Endothelial cell of umbilical vein (primary cell): Measurements from ENCODE around the gene CDC42BPG. TPM values are rescaled to one million over a fixed set of nuclear protein-coding genes. Genes with fewer than 3 reads are reported as not detected.

Source experiments
- BruUV-seq: library from RNA; stranded (reverse); fragments of 400-500 nt; replicated peaks from 2 replicates; lab custom pipeline; 2021; lab: Mats Ljungman, UMichigan
- CTCF ChIA-PET: fragments of 300-600, 350-600 bp; sonication (Branson Sonifier 250); formaldehyde crosslinking; loops from one replicate; lab custom pipeline; 2021; ENCODE audit warnings: antibody characterized with exemption, inconsistent platforms; lab: Charles Lee
- POLR2A ChIA-PET: fragments of 300-600, 350-600 bp; sonication (Branson Sonifier 250); formaldehyde crosslinking; loops from one replicate; lab custom pipeline; 2021; ENCODE audit warnings: antibody characterized with exemption, inconsistent platforms; lab: Charles Lee
- DNase-seq: peaks from one replicate; pipeline ENCODE4 v3.0.0-alpha.2; 2011; ENCODE audit warnings: low read depth, low spot score
- FAIRE-seq: peaks from 2 replicates; lab custom pipeline; 2011; peaks lifted over from hg19 to GRCh38; lab: Jason Lieb, UNC
- H2AFZ ChIP-seq: 2 replicates; pipeline ENCODE4 v1.6.0; 2012; ENCODE audit warnings: low read depth, low read length, control low read depth, inconsistent platforms
- H3K27ac ChIP-seq: 2 replicates; pipeline ENCODE4 v1.5.1; 2011; ENCODE audit warnings: low read depth, mild to moderate bottlenecking, control low read depth, low read length, moderate library complexity; ENCODE audit not compliant: insufficient read depth
- H3K27me3 ChIP-seq, 2 experiments: 2 replicates each; pipeline versions ENCODE4 v1.6.0 to v1.6.1; 2011; ENCODE audit warnings: low read length in 2 of 2, mixed read lengths in 1 of 2; ENCODE audit not compliant: control insufficient read depth in 2 of 2, insufficient read depth in 2 of 2
- H3K36me3 ChIP-seq, 2 experiments: 2 replicates in 1 of 2; 3 replicates in 1 of 2; pipeline ENCODE4 v1.5.1; 2011; ENCODE audit warnings: low read length in 2 of 2, mild to moderate bottlenecking in 1 of 2, moderate library complexity in 1 of 2; ENCODE audit not compliant: control insufficient read depth in 2 of 2, insufficient read depth in 2 of 2; ENCODE audit errors: extremely low read depth in 1 of 2
- H3K4me1 ChIP-seq: 3 replicates; pipeline ENCODE4 v1.5.1; 2011; ENCODE audit warnings: mild to moderate bottlenecking, low read length; ENCODE audit not compliant: control insufficient read depth, insufficient read depth; ENCODE audit errors: extremely low read depth
- H3K4me2 ChIP-seq: 2 replicates; pipeline ENCODE4 v1.6.1; 2011; ENCODE audit warnings: low read length, control low read depth, mixed read lengths; ENCODE audit not compliant: insufficient read depth
- H3K4me3 ChIP-seq, 3 experiments: fragments of 200-600 bp in 1 of 3; sonication (generic), shearing (Covaris generic) in 1 of 3; replicated peaks in 1 of 3; 2 replicates each; pipeline ENCODE4 v1.5.1; 2011 to 2016; ENCODE audit warnings: control low read depth in 3 of 3, low read length in 3 of 3, mild to moderate bottlenecking in 2 of 3, inconsistent platforms in 1 of 3, low read depth in 1 of 3, moderate library complexity in 1 of 3; ENCODE audit not compliant: insufficient read depth in 1 of 3
- H3K79me2 ChIP-seq: 2 replicates; pipeline ENCODE4 v1.6.0; 2012; ENCODE audit warnings: low read length, inconsistent platforms; ENCODE audit not compliant: control insufficient read depth, insufficient read depth
- H3K9ac ChIP-seq: replicated peaks from 2 replicates; pipeline ENCODE3; 2011; ENCODE audit warnings: low read length, control low read depth; ENCODE audit not compliant: insufficient read depth; ENCODE audit errors: extremely low read depth
- H3K9me1 ChIP-seq: replicated peaks from 3 replicates; pipeline ENCODE4 v1.6.0; 2011; ENCODE audit warnings: mild to moderate bottlenecking, low read length; ENCODE audit not compliant: control insufficient read depth, insufficient read depth; ENCODE audit errors: extremely low read depth
- H3K9me3 ChIP-seq: replicated peaks from 2 replicates; pipeline ENCODE4 v1.5.1; 2012; ENCODE audit warnings: low read length, inconsistent platforms; ENCODE audit not compliant: control insufficient read depth, insufficient read depth
- H4K20me1 ChIP-seq: replicated peaks from 2 replicates; pipeline ENCODE3; 2011; ENCODE audit warnings: mild to moderate bottlenecking, low read length; ENCODE audit not compliant: control insufficient read depth, insufficient read depth; ENCODE audit errors: extremely low read depth
- EZH2 ChIP-seq: IDR thresholded peaks from 2 replicates; pipeline ENCODE4 v1.6.1; 2012; ENCODE audit warnings: borderline replicate concordance, low read depth, mild to moderate bottlenecking, moderate library complexity, low read length, inconsistent platforms; ENCODE audit not compliant: severe bottlenecking
- FOS ChIP-seq: IDR thresholded peaks from 2 replicates; pipeline ENCODE4 v1.6.1; 2011; ENCODE audit warnings: mild to moderate bottlenecking, low read length, moderate library complexity, borderline replicate concordance; ENCODE audit not compliant: insufficient read depth
- GATA2 ChIP-seq: IDR thresholded peaks from 2 replicates; pipeline ENCODE4 v1.7.0; 2011; ENCODE audit warnings: low read depth, mild to moderate bottlenecking, moderate library complexity, mixed read lengths, low read length; ENCODE audit not compliant: insufficient read length, insufficient read depth
- JUN ChIP-seq: IDR thresholded peaks from 2 replicates; pipeline ENCODE4 v1.6.1; 2011; ENCODE audit warnings: borderline replicate concordance, low read depth; ENCODE audit not compliant: insufficient read length, insufficient read depth
- MYC ChIP-seq: IDR thresholded peaks from one replicate; pipeline ENCODE4 v1.6.1; 2011; ENCODE audit warnings: mild to moderate bottlenecking, low read depth, low read length
- POLR2A ChIP-seq: IDR thresholded peaks from 2 replicates; pipeline ENCODE4 v1.6.1; 2012; ENCODE audit warnings: low read depth, mild to moderate bottlenecking, control low read depth, low read length
- POLR2AphosphoS5 ChIP-seq: IDR thresholded peaks from 2 replicates; pipeline ENCODE4 v1.6.1; 2012; ENCODE audit warnings: low read depth, mild to moderate bottlenecking, control low read depth, low read length, moderate library complexity; ENCODE audit not compliant: insufficient read depth
- dilution Hi-C: fragments of 300-500 bp; cut with MboI; formaldehyde crosslinking; loops from one replicate; pipeline ENCODE4 v1.15.0; 2019; ENCODE audit warnings: low sequenced_read_pairs; ENCODE audit not compliant: extremely low pct_ligation_motif_present
- intact Hi-C: fragments of 100-400 bp; cut with micrococcal nuclease; formaldehyde crosslinking; loops from one replicate; pipeline ENCODE4 v1.10.0; 2022
- polyA plus RNA-seq, 4 experiments: library from polyadenylated mRNA; depleted of rRNA in 3 of 4; stranded (reverse) in 3 of 4; unstranded in 1 of 4; fragments of >200 nt; gene quantifications; 2 replicates each; pipeline versions ENCODE4 v1.2.1 to v1.2.3, GENCODE V29; 2011 to 2012; ENCODE audit warnings: missing spikeins in 1 of 4
- total RNA-seq: library from RNA; stranded (reverse); gene quantifications from 2 replicates; pipeline ENCODE4 v1.2.3, GENCODE V29; 2021
- TF ChIP-seq, protein P1 (sequence below), 2 donors: IDR thresholded peaks; 1 replicate in 1 of 2; 2 replicates in 1 of 2; pipeline ENCODE4 v1.5.1; 2011; ENCODE audit warnings: low read length in 2 of 2, mild to moderate bottlenecking in 2 of 2, moderate library complexity in 2 of 2, control low read depth in 1 of 2, inconsistent platforms in 1 of 2, low read depth in 1 of 2; ENCODE audit not compliant: insufficient read depth in 1 of 2; ENCODE audit errors: extremely low read depth in 1 of 2
- TF ChIP-seq, protein P2 (sequence below): IDR thresholded peaks from 2 replicates; pipeline ENCODE4 v1.6.1; 2011; ENCODE audit not compliant: insufficient read depth, insufficient read length

Gene CDC42BPG
- total and polyA plus RNA-seq, 2 donors (not counting 3 experiments of a cell fraction or from before 2014, with no cell fraction given), result 0.19 to 0.42 TPM

DNA sequence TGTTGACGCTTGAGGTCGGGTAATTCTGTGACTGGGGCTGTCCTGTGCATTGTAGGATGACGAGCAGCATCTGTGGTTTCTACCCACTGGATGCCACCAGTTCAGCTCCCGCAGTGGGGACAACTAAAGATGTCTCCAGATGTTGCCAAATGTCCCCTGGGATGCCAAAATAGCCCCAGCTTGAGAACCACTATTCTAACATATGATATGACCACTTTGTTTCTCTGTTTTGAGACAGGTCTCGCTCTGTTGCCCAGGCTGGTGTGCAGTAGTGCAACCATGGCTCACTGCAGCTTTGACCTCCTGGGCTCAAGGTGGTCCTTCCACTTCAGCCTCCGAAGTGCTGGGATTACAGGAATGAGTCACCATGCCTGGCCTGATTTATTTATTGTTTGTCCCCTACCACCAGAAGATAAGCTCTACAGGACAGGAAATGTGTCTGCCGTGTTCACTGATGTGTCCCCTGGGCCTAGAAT is 29.7 kb downstream of the CDC42BPG start:
- Histone ChIP-seq H3K36me3 (no peaks in the 10 kb centered on the region), H3K4me2 (no peak overlapping the region), H3K27ac (no peak overlapping the region), H3K27me3 (no peaks in the 10 kb centered on the region), H3K9me1 (no peaks in the 10 kb centered on the region), H3K4me3 (no peak overlapping the region), H3K9ac (no peak overlapping the region), H4K20me1 (no peaks in the 10 kb centered on the region), H3K79me2 (no peaks in the 10 kb centered on the region), H3K4me1 (peaks cover 1% of the 10 kb centered on the region), H3K9me3 (no peaks in the 10 kb centered on the region), H2AFZ (no peak overlapping the region)
- FAIRE-seq (no peak), DNase-seq (no peak)
- dilution Hi-C loops (no loop called here), intact Hi-C loops (no loop called here)
- POLR2A ChIA-PET, result no interaction called here
- BruUV-seq, result no TSS peak
- TF ChIP-seq POLR2AphosphoS5 (no peak), POLR2A (no peak), JUN (no peak), FOS (no peak), EZH2 (no peak), MYC (no peak), GATA2 (no peak)
- TF ChIP-seq, protein P1, sequence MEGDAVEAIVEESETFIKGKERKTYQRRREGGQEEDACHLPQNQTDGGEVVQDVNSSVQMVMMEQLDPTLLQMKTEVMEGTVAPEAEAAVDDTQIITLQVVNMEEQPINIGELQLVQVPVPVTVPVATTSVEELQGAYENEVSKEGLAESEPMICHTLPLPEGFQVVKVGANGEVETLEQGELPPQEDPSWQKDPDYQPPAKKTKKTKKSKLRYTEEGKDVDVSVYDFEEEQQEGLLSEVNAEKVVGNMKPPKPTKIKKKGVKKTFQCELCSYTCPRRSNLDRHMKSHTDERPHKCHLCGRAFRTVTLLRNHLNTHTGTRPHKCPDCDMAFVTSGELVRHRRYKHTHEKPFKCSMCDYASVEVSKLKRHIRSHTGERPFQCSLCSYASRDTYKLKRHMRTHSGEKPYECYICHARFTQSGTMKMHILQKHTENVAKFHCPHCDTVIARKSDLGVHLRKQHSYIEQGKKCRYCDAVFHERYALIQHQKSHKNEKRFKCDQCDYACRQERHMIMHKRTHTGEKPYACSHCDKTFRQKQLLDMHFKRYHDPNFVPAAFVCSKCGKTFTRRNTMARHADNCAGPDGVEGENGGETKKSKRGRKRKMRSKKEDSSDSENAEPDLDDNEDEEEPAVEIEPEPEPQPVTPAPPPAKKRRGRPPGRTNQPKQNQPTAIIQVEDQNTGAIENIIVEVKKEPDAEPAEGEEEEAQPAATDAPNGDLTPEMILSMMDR (IDR thresholded peaks at IDR 0.05; ENCODE audit: extremely low read depth in 1 of 2, insufficient read depth in 1 of 2, low read depth in 1 of 2, low read length in 2 of 2), result no peak
- TF ChIP-seq, protein P2, sequence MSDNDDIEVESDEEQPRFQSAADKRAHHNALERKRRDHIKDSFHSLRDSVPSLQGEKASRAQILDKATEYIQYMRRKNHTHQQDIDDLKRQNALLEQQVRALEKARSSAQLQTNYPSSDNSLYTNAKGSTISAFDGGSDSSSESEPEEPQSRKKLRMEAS, result no peak
- CTCF ChIA-PET, result no interaction called here
